Bronchial epithelial cell (primary cell): ENCODE data around the gene MCEMP1. TPM values are rescaled to one million over a fixed set of nuclear protein-coding genes. Genes with fewer than 3 reads are reported as not detected.

Experiments
- DNase-seq: peaks from one replicate; pipeline ENCODE4 v3.0.0-alpha.2; 2010; ENCODE audit warnings: low read depth
- FAIRE-seq: peaks from 2 replicates; lab custom pipeline; 2011; peaks lifted over from hg19 to GRCh38; lab: Jason Lieb, UNC
- H3K27me3 ChIP-seq: 2 replicates; pipeline ENCODE4 v1.5.1; 2011; ENCODE audit warnings: low read length; ENCODE audit not compliant: control insufficient read depth, insufficient read depth
- H3K36me3 ChIP-seq: 2 replicates; pipeline ENCODE4 v1.5.1; 2011; ENCODE audit warnings: low read length; ENCODE audit not compliant: control insufficient read depth, insufficient read depth
- H3K4me3 ChIP-seq: 2 replicates; pipeline ENCODE4 v1.5.1; 2011; ENCODE audit warnings: mild to moderate bottlenecking, low read depth, low read length, control low read depth
- CTCF ChIP-seq: IDR thresholded peaks from 2 replicates; pipeline ENCODE4 v1.5.1; 2011; ENCODE audit warnings: mild to moderate bottlenecking, moderate library complexity, low read length, control low read depth, inconsistent platforms; ENCODE audit not compliant: insufficient read depth, severe bottlenecking
- total RNA-seq: library from RNA; depleted of rRNA; stranded (reverse); fragments of >200 nt; gene quantifications from 2 replicates; pipeline ENCODE4 v1.2.1, GENCODE V29; 2014

The MCEMP1 gene
- total RNA-seq, 1 donor from 2014 or later: not detected

- no peak for TF ChIP-seq CTCF
- no peaks in the 10 kb centered on the region for H3K27me3 ChIP-seq
- DNase-seq (no peak), FAIRE-seq (no peak)
- H3K36me3 ChIP-seq: no peaks in the 10 kb centered on the region
- no peak overlapping the region for H3K4me3 ChIP-seq
Measured at GRCh38 chr19:7662657-7663056, 14.2 kb upstream of the MCEMP1 start.

- DNase-seq (no peak), FAIRE-seq (no peak)
- Histone ChIP-seq H3K4me3 (no peak overlapping the region), H3K36me3 (no peaks in the 10 kb centered on the region), H3K27me3 (no peaks in the 10 kb centered on the region)
- TF ChIP-seq CTCF: no peak
Measured at GRCh38 chr19:7663706-7664105, 13.2 kb upstream of the MCEMP1 start.

GRCh38 chr19:7665076-7665475 lies 11.8 kb upstream of the MCEMP1 start:
- Histone ChIP-seq H3K4me3 (no peak overlapping the region), H3K36me3 (no peaks in the 10 kb centered on the region), H3K27me3 (peaks cover 4% of the 10 kb centered on the region)
- no peak for DNase-seq
- no peak for FAIRE-seq
- no peak for TF ChIP-seq CTCF

GRCh38 chr19:7668842-7669241 lies 8.0 kb upstream of the MCEMP1 start, which contains the start of gene RETN:
Gene RETN, plus strand, starts transcription at chr19:7669049. Its CDS starts 278 bp downstream, at chr19:7669327.
- H3K27me3 ChIP-seq: peaks cover 8% of the 10 kb centered on the region

GRCh38 chr19:7669641-7670040 lies 7.2 kb upstream of the MCEMP1 start:
- TF ChIP-seq CTCF: no peak
- no peak for FAIRE-seq
- Histone ChIP-seq H3K27me3 (peaks cover 8% of the 10 kb centered on the region), H3K4me3 (no peak overlapping the region), H3K36me3 (no peaks in the 10 kb centered on the region)
- DNase-seq: no peak

More at GRCh38 chr19:7668842-7669241, 8.0 kb upstream of the MCEMP1 start, which contains the start of gene RETN:
- DNase-seq: no peak
- Histone ChIP-seq H3K36me3 (no peaks in the 10 kb centered on the region), H3K4me3 (no peak within 1 kb of the TSS)
- FAIRE-seq: no peak
- TF ChIP-seq CTCF: no peak

GRCh38 chr19:7670150-7670783 lies 6.6 kb upstream of the MCEMP1 start:
- no peaks in the 10 kb centered on the region for H3K36me3 ChIP-seq
- H3K27me3 ChIP-seq: peaks cover 8% of the 10 kb centered on the region
- no peak for TF ChIP-seq CTCF
- FAIRE-seq (no peak), DNase-seq (no peak)
- no peak overlapping the region for H3K4me3 ChIP-seq
